ENCODE results near the gene ARHGDIG. TPM values are rescaled to one million over a fixed set of nuclear protein-coding genes. Genes with fewer than 3 reads are reported as not detected.
"Not testable (repeated sequence)": the region's sequence is repeated elsewhere in the genome, so short reads cannot be mapped to it uniquely, and the experiment has no call there.

ARHGDIG gene
- polyA plus RNA-seq, 1 experiment = 0.22 TPM

- no peak for TF ChIP-seq CTCF (IDR thresholded peaks at IDR 0.05; ENCODE audit: insufficient read depth, low read depth, low read length)
These were observed 27.7 kb upstream of the ARHGDIG start for GRCh38 chr16:252366-253337.

GRCh38 chr16:253833-254232, 26.6 kb upstream of the ARHGDIG start:
- POLR2A ChIA-PET = no interaction called here
- no peak for DNase-seq (ENCODE audit: low read depth)

More at GRCh38 chr16:252366-253337, 27.7 kb upstream of the ARHGDIG start:
- ChIA-PET CTCF (interaction anchor here (1.2 to 1.3 kb wide), 2 partner anchors 9 to 17 kb away, joined by 3 read pairs; no protein-coding TSS in a partner anchor), POLR2A (no interaction called here)
- Histone ChIP-seq H3K4me3 (ENCODE audit: low read depth, low read length) (no peak overlapping the region), H3K27me3 (ENCODE audit: control insufficient read depth, insufficient read depth, low read length) (no peaks in the 10 kb centered on the region), H3K36me3 (ENCODE audit: control insufficient read depth, insufficient read depth, low read length) (peaks cover 14% of the 10 kb centered on the region)
- no peak for DNase-seq (ENCODE audit: low read depth)

GRCh38 chr16:254461-254860, 25.9 kb upstream of the ARHGDIG start:
- no peak overlapping the region for H3K4me3 ChIP-seq (ENCODE audit: low read depth, low read length)
- CTCF ChIA-PET = no interaction called here
- DNase-seq (ENCODE audit: low read depth) = no peak
- H3K36me3 ChIP-seq (ENCODE audit: control insufficient read depth, insufficient read depth, low read length) = peaks cover 12% of the 10 kb centered on the region
- H3K27me3 ChIP-seq (ENCODE audit: control insufficient read depth, insufficient read depth, low read length) = no peaks in the 10 kb centered on the region
- TF ChIP-seq CTCF (IDR thresholded peaks at IDR 0.05; ENCODE audit: insufficient read depth, low read depth, low read length) = no peak
- POLR2A ChIA-PET = no interaction called here

More at GRCh38 chr16:253833-254232, 26.6 kb upstream of the ARHGDIG start:
- CTCF ChIA-PET = interaction anchor here (1.3 kb wide), 1 partner anchor 19 kb away, joined by 3 read pairs; no protein-coding TSS in a partner anchor
- Histone ChIP-seq H3K36me3 (ENCODE audit: control insufficient read depth, insufficient read depth, low read length) (peaks cover 14% of the 10 kb centered on the region), H3K27me3 (ENCODE audit: control insufficient read depth, insufficient read depth, low read length) (no peaks in the 10 kb centered on the region), H3K4me3 (ENCODE audit: low read depth, low read length) (no peak overlapping the region)
- no peak for TF ChIP-seq CTCF (IDR thresholded peaks at IDR 0.05; ENCODE audit: insufficient read depth, low read depth, low read length)

- Histone ChIP-seq H3K36me3 (ENCODE audit: control insufficient read depth, insufficient read depth, low read length) (peaks cover 16% of the 10 kb centered on the region), H3K27me3 (ENCODE audit: control insufficient read depth, insufficient read depth, low read length) (no peaks in the 10 kb centered on the region), H3K4me3 (ENCODE audit: low read depth, low read length) (no peak overlapping the region)
- CTCF ChIA-PET = no interaction called here
- no peak for TF ChIP-seq CTCF (IDR thresholded peaks at IDR 0.05; ENCODE audit: insufficient read depth, low read depth, low read length)
- POLR2A ChIA-PET = no interaction called here
- DNase-seq (ENCODE audit: low read depth) = no peak
These were observed 25.2 kb upstream of the ARHGDIG start for GRCh38 chr16:255183-255582.

- POLR2A ChIA-PET; H3K27me3 ChIP-seq (ENCODE audit: control insufficient read depth, insufficient read depth, low read length); CTCF ChIA-PET; DNase-seq (ENCODE audit: low read depth); H3K4me3 ChIP-seq (ENCODE audit: low read depth, low read length): not testable (repeated sequence)
- peaks cover 20% of the 10 kb centered on the region for H3K36me3 ChIP-seq (ENCODE audit: control insufficient read depth, insufficient read depth, low read length)
These were observed 22.3 kb upstream of the ARHGDIG start for GRCh38 chr16:258091-258490.

All from BJ (cell line).